NCI-H82 (cell line): ENCODE results near the gene DEFB113.

ENCODE experiments used
- DNase-seq: peaks from one replicate; lab custom pipeline; 2025; lab: John Stamatoyannopoulos, UW

Gene DEFB113

DNA sequence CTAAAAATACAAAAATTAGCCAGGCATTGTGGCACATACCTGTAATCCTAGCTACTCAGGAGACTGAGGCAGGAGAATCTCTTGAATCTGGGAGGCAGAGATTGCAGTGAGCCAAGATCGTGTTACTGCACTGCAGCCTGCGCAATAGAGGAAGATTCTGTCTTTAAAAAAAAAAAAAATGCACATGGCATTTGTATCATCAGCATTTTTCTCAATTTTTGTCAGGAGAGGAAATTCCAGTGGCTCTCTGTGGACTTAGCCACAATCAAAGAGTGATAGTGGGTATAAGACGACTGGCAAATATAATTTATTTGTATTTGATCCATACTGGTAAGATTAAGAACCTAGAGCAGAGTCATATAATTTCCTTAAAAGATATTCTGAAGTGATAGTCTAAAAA is 34.0 kb downstream of the DEFB113 start:
- DNase-seq: no peak

DNA sequence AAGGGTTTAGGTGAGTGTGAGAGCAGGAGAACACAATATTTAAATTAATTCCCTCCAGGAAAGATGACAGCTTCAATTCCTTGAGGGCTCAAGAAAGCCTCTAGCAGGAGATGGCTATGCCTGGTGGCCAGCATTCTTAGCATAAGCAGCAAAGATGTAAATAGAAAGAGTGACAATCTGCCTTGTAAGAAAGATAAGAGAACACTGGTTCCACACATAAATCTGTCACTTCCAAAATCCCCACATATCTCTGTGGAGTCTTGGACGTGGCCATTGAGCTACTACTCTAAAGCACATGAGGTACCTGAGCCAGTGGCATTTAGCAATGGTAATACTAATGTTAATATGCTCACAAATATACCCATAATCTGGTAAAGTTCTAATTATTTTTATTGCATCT is 34.7 kb downstream of the DEFB113 start:
- DNase-seq: no peak

DNA sequence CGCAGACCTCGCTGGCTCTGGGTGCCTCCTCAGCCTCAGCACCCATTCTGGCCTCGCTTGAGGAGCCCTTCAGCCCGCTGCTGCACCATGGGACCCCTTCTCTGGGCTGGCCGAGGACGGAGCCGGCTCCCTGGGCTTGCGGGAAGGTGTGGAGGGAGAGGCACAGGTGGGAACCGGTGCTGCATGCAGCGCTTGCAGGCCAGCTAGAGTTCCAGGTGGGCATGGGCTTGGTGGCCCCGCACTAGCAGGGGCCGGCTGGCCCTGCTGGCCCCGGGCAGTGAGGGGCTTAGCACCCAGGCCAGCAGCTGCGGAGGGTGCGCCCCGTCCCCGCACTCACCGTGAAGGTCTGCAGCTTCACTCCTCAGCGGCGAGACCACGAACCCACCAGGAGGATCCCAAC is 35.9 kb downstream of the DEFB113 start:
- DNase-seq: no peak

DNA sequence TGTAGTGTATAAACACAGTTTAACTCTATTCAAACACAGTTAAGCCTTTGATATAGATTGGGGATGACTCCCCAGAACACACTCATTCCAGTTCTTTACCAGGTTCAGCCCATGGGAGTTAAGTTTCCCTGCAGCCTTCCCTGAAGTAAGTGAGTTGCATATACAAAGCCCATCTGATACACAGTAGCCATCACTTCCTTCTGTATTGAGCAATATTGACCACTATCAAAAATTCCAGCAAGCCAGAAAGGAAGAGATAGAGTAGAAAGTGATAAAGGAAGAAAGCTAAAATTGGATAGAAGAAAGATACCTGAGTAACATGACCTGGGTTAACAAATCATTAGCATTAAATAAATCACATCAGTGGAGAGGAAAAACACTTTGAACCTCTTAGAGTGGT is 40.1 kb downstream of the DEFB113 start:
- DNase-seq: no peak

DNA sequence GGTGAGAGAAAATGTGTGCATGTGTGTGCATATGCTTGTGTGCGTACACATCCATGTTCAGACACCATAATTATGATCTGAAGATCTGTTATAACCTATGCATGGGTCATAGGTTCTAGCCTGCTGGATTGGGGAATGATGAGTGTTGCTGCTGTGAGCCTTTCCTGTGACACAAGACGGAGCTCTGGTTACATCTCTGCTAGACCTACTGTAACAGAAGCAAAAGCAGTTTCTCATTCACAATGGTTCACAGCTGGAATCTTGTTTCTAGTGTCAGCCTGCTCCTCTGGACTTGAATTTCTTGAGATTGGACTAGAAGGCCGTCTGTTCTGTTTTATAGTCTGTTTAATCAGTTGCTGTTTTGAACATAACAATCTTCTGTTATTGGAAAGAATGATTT is 45.6 kb downstream of the DEFB113 start:
- peak; percentile 14 for DNase-seq

DNA sequence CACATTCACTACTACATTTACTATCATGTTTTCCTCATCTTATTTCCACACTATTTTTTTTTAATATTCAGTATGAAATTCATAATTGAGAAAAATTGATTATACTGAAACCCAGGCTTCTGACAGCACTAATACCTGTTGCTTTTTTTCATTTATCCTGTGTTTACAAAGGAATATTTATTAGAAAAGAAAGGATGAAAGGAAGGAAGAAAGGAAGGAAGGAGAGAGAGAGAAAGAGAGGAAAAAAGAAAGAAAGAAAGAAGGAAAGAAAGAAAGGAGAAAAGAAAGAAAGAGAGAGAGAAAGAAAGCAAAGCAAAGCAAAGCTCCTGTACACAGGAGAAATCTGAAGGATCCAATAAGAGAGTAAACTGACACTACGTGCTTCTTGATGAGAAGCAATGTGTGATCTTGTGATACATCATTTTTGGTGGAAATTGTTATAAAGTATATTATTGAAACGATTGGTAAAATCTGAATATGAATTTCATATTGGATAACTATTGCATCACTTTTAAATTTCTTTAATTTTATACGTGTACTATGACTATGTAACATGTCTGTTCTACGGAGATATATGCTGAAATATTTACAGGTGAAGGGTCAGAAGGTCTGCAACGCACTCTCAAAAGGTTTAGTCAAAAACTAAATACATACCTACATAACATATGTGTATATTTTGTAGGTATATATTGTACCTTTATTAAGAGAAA is 49.3 kb downstream of the DEFB113 start:
- no peak for DNase-seq

DNA sequence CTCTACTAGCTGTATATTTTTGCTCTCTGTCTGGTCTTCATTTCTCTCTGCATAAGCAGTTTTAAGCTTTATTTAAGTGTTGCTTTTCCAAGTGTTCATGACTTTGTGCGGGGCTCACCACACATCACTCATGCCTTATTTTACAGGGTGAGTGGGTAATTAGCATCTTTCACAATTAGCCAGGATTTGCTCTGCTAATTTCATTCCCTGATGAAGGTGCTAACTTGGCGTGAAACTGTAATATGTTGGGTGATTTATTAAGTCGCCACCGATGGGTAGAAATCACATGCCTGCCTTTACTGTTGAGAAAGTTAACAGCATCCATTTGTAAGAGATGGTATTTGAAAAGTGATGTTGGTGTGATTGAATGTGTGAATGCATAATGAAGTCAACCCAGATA is 50.2 kb downstream of the DEFB113 start:
- DNase-seq: no peak

DNA sequence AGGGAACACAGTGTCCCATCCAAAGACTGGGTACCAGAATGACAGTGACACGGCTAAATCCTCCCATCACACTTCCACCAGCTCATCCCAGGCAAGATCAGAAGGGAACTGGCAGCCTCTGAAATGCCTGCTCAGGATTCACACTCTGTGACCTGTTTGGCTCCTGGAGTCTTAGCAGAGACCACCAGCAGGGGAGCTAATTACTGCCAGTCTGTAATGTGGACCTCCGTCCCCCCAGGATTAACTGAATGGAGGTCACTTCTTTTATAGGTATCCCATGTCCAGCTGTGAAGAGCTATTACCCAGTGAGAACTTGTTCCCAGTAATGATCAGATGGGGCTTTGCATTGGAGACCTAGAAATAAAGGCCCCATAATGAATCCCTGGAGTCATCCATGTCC is 50.6 kb downstream of the DEFB113 start:
- DNase-seq: peak; percentile 39
